Natural killer cell (primary cell): ENCODE measurements around the gene TTC16. TPM values are rescaled to one million over a fixed set of nuclear protein-coding genes. Genes with fewer than 3 reads are reported as not detected.

Experiments
- ATAC-seq, 3 donors: fragments of 150-1000 bp in 2 of 3; fragments of 200-7000 bp in 1 of 3; cut with Tn5 transposase; 1 replicate in 1 of 3; 2 replicates in 2 of 3; pipeline ENCODE4 v1.10.0; 2021; ENCODE audit warnings: mild to moderate bottlenecking in 2 of 3, moderate library complexity in 2 of 3
- DNase-seq, 2 donors: peaks; one replicate each; pipeline versions ENCODE4 v3.0.0 to v3.0.0-alpha.2; 2013 to 2021; ENCODE audit warnings: mixed read lengths in 1 of 2
- H3K27ac ChIP-seq: one replicate; pipeline ENCODE4 v1.5.1; 2013; ENCODE audit warnings: mild to moderate bottlenecking, low read length
- H3K27me3 ChIP-seq: one replicate; pipeline ENCODE4 v1.6.1; 2013; ENCODE audit warnings: low read length; ENCODE audit not compliant: control insufficient read depth, insufficient read depth
- H3K36me3 ChIP-seq: one replicate; pipeline ENCODE4 v1.6.1; 2013; ENCODE audit warnings: low read length; ENCODE audit not compliant: control insufficient read depth, insufficient read depth
- H3K4me1 ChIP-seq: one replicate; pipeline ENCODE4 v1.6.1; 2013; ENCODE audit warnings: low read length; ENCODE audit not compliant: control insufficient read depth, insufficient read depth
- H3K4me3 ChIP-seq: one replicate; pipeline ENCODE4 v1.5.1; 2013; ENCODE audit warnings: low read length
- H3K9me3 ChIP-seq: one replicate; pipeline ENCODE4 v1.6.1; 2013; ENCODE audit warnings: low read length; ENCODE audit not compliant: control insufficient read depth, insufficient read depth
- H3K27ac Mint-ChIP-seq, 2 donors: one replicate each; pipeline ENCODE4 v1.8.0; 2022; ENCODE audit warnings: mild to moderate bottlenecking in 2 of 2, mixed read lengths in 2 of 2, moderate library complexity in 1 of 2
- H3K27me3 Mint-ChIP-seq, 2 donors: one replicate each; pipeline ENCODE4 v1.8.0; 2022; ENCODE audit warnings: low read depth in 2 of 2, mixed read lengths in 2 of 2
- H3K36me3 Mint-ChIP-seq: one replicate; pipeline ENCODE4 v1.8.0; 2022; ENCODE audit warnings: mixed read lengths
- H3K4me1 Mint-ChIP-seq, 2 donors: one replicate each; pipeline ENCODE4 v1.8.0; 2022; ENCODE audit warnings: mixed read lengths in 2 of 2
- H3K4me3 Mint-ChIP-seq: one replicate; pipeline ENCODE4 v1.8.0; 2022; ENCODE audit warnings: mild to moderate bottlenecking, moderate library complexity, mixed read lengths
- H3K9me3 Mint-ChIP-seq, 2 donors: one replicate each; pipeline ENCODE4 v1.8.0; 2022; ENCODE audit warnings: mixed read lengths in 2 of 2
- CTCF ChIP-seq: fragments of 200-600 bp; IDR thresholded peaks from one replicate; pipeline ENCODE4 v1.8.0; 2022; ENCODE audit warnings: antibody characterized with exemption
- WGBS: methylation state at CpG from one replicate; pipeline ENCODE4 v1.1.7; 2013; ENCODE audit warnings: missing lambda C conversion rate; ENCODE audit not compliant: insufficient coverage; 5-methylcytosine and 5-hydroxymethylcytosine counted together
- intact Hi-C: fragments of 100-400 bp; cut with micrococcal nuclease; formaldehyde crosslinking; loops from one replicate; pipeline ENCODE4 v1.14.2; 2022
- total RNA-seq, 4 donors: library from RNA; stranded (reverse); fragments of 120-200 nt in 1 of 4; gene quantifications; one replicate each; pipeline versions ENCODE4 v1.2.3 to v1.2.4, GENCODE V29; 2013 to 2022

Gene TTC16
- total RNA-seq, 3 donors from 2014 or later (not counting 1 experiment from before 2014, with no cell fraction given), result 15.5 to 23.0 (median 21.5) TPM

- intact Hi-C loops, result no loop called here
- Mint-ChIP-seq H3K4me3 (no peak overlapping the region), H3K9me3 (no peaks in the 10 kb centered on the region), H3K4me1 (no peaks in the 10 kb centered on the region), H3K27me3 (no peaks in the 10 kb centered on the region), H3K27ac (no peak overlapping the region), H3K36me3 (no peaks in the 10 kb centered on the region)
- DNase-seq (no peak), ATAC-seq (no peak)
- Histone ChIP-seq H3K27ac (no peak overlapping the region), H3K36me3 (no peaks in the 10 kb centered on the region), H3K27me3 (no peaks in the 10 kb centered on the region), H3K4me1 (no peaks in the 10 kb centered on the region), H3K9me3 (no peaks in the 10 kb centered on the region), H3K4me3 (no peak overlapping the region)
- 93% methylated on average over 7 of the region's 7 CpGs for WGBS
- no peak for TF ChIP-seq CTCF
Measured at GRCh38 chr9:127673234-127673633, 42.6 kb upstream of the TTC16 start.

GRCh38 chr9:127676638-127677037 lies 39.2 kb upstream of the TTC16 start:
- Mint-ChIP-seq H3K4me3 (no peak overlapping the region), H3K4me1 (no peaks in the 10 kb centered on the region), H3K27ac (no peak overlapping the region), H3K27me3 (no peaks in the 10 kb centered on the region), H3K36me3 (no peaks in the 10 kb centered on the region), H3K9me3 (no peaks in the 10 kb centered on the region)
- no peaks in the 10 kb centered on the region for H3K4me1 ChIP-seq
- no peak for TF ChIP-seq CTCF
- no peaks in the 10 kb centered on the region for H3K27me3 ChIP-seq
- no peaks in the 10 kb centered on the region for H3K9me3 ChIP-seq
- H3K36me3 ChIP-seq, result no peaks in the 10 kb centered on the region
- no peak overlapping the region for H3K4me3 ChIP-seq
- ATAC-seq, result no peak
- H3K27ac ChIP-seq, result no peak overlapping the region
- intact Hi-C loops, result no loop called here
- 88% methylated on average over 10 of the region's 12 CpGs for WGBS
- no peak for DNase-seq

- TF ChIP-seq CTCF, result no peak
Measured at GRCh38 chr9:127679506-127679905, 36.4 kb upstream of the TTC16 start.

GRCh38 chr9:127680226-127680625 lies 35.7 kb upstream of the TTC16 start:
- no peak for ATAC-seq
- no peaks in the 10 kb centered on the region for H3K27me3 ChIP-seq
- WGBS, result 90% methylated on average over 11 of the region's 11 CpGs
- no peaks in the 10 kb centered on the region for H3K9me3 ChIP-seq
- H3K4me3 ChIP-seq, result no peak overlapping the region
- Mint-ChIP-seq H3K27ac (no peak overlapping the region), H3K4me3 (no peak overlapping the region), H3K9me3 (no peaks in the 10 kb centered on the region), H3K4me1 (no peaks in the 10 kb centered on the region), H3K36me3 (no peaks in the 10 kb centered on the region), H3K27me3 (no peaks in the 10 kb centered on the region)
- no peak for TF ChIP-seq CTCF
- intact Hi-C loops, result no loop called here
- H3K36me3 ChIP-seq, result no peaks in the 10 kb centered on the region
- H3K27ac ChIP-seq, result no peak overlapping the region
- no peak for DNase-seq
- no peaks in the 10 kb centered on the region for H3K4me1 ChIP-seq

More at GRCh38 chr9:127679506-127679905, 36.4 kb upstream of the TTC16 start:
- Mint-ChIP-seq H3K27me3 (no peaks in the 10 kb centered on the region), H3K9me3 (no peaks in the 10 kb centered on the region), H3K36me3 (no peaks in the 10 kb centered on the region), H3K4me3 (no peak overlapping the region), H3K4me1 (no peaks in the 10 kb centered on the region), H3K27ac (no peak overlapping the region)
- Histone ChIP-seq H3K27me3 (no peaks in the 10 kb centered on the region), H3K36me3 (no peaks in the 10 kb centered on the region), H3K4me3 (no peak overlapping the region), H3K27ac (no peak overlapping the region), H3K4me1 (no peaks in the 10 kb centered on the region), H3K9me3 (no peaks in the 10 kb centered on the region)
- intact Hi-C loops, result no loop called here
- ATAC-seq (no peak), DNase-seq (no peak)
- 71% methylated on average over 1 of the region's 2 CpGs for WGBS
